ENCODE measurements around the gene ERG. TPM values are rescaled to one million over a fixed set of nuclear protein-coding genes. Genes with fewer than 3 reads are reported as not detected.

Gene ERG
- total RNA-seq, 6 experiments from 2014 or later, result 3.1 to 6.4 (median 5.2) TPM

GRCh38 chr21:38334866-38335265, 163.4 kb downstream of the ERG start:
- peaks cover 0 to 17% (median 6%) of the 10 kb centered on the region in 4 donors for H3K4me1 ChIP-seq
- TF ChIP-seq CTCF (IDR thresholded peaks at IDR 0.05) (no peak), POLR2A (IDR thresholded peaks at IDR 0.05) (no peak)
- intact Hi-C loops (cut with DNase I), result no loop called here
- H3K9me3 ChIP-seq, result no peaks in the 10 kb centered on the region
- no peaks in the 10 kb centered on the region for H3K27me3 ChIP-seq
- H3K36me3 ChIP-seq, result no peaks in the 10 kb centered on the region
- WGBS (ENCODE audit: insufficient coverage, low coverage, low lambda C conversion rate, missing lambda C conversion rate), result 43% methylated on average over 3 of the region's 8 CpGs
- peak; percentile 82 to 90 (median 86) for DNase-seq
- no peak overlapping the region for H3K4me3 ChIP-seq
- no peak overlapping the region for H3K27ac ChIP-seq
- ATAC-seq, result peak; percentile 85 to 97 (median 90)

DNA sequence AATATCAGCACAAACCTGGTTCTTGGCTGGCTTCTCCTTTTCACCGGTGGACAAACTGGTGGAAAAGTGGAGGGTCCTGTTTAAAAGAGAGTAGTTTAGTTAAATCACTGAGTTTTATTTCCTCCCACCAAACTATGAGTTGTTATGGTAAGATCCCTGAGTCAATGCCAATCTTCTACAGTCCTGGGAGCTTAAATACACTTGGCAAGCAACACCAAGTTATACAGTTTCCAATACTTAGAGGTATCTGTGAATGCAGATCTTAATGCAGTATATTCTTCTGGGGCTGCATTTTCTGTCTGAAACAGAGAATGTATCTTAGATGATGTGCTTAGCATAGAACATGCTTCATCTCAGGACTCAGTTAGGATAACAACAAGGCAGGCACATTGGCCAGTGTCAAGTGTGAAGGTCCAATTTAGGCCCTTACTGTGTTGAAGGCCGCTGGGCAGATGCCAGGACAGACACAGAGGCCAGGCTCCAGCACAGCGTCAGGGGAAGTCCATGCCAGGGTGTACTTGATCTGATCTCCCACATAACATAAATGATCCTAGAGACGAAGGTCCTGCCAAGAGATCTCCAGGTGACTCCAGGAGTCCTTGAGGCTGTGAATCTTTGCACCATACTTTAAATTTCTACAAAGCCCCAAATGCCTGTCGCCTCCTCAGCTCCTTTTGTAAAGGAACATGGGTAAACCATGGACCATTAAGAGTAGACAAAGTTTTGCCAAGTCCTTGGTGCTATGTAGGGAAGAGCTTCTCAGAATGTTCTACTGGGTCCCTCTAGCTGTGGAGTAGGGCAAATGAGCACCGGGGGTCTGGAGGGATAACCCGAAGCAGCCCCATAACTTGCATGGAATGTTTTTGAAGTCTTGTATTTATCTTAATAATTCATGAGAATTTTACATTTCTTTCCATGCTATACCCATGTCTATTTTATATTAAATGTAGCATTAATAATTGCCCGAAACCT, 164.7 kb downstream of the ERG start:
- H3K9me3 ChIP-seq, result no peaks in the 10 kb centered on the region
- no peak overlapping the region for H3K4me3 ChIP-seq
- H3K4me1 ChIP-seq, result peaks cover 0 to 17% (median 6%) of the 10 kb centered on the region in 4 donors
- ATAC-seq, result peak; percentile 79 to 88 (median 82)
- no peaks in the 10 kb centered on the region for H3K27me3 ChIP-seq
- TF ChIP-seq CTCF (IDR thresholded peaks at IDR 0.05) (peak in 3 of 4 donors; percentile 18 to 39 (median 19)), POLR2A (IDR thresholded peaks at IDR 0.05) (no peak)
- intact Hi-C loops (cut with DNase I), result no loop called here
- H3K27ac ChIP-seq, result no peak overlapping the region
- no peaks in the 10 kb centered on the region for H3K36me3 ChIP-seq
- DNase-seq, result peak; percentile 76 to 85 (median 82)
- WGBS (ENCODE audit: insufficient coverage, low coverage, low lambda C conversion rate, missing lambda C conversion rate), result 58% methylated on average over 5 of the region's 8 CpGs

GRCh38 chr21:38330666-38331065, 167.6 kb downstream of the ERG start:
- no peak for DNase-seq
- no peaks in the 10 kb centered on the region for H3K27me3 ChIP-seq
- no peaks in the 10 kb centered on the region for H3K36me3 ChIP-seq
- H3K9me3 ChIP-seq, result no peaks in the 10 kb centered on the region
- no peak for ATAC-seq
- H3K27ac ChIP-seq, result no peak overlapping the region
- H3K4me1 ChIP-seq, result peaks cover 0 to 17% (median 8%) of the 10 kb centered on the region in 4 donors
- WGBS (ENCODE audit: insufficient coverage, low coverage, low lambda C conversion rate, missing lambda C conversion rate), result 87% methylated on average over 2 of the region's 2 CpGs
- intact Hi-C loops (cut with DNase I), result no loop called here
- no peak overlapping the region for H3K4me3 ChIP-seq
- no peak for TF ChIP-seq POLR2A (IDR thresholded peaks at IDR 0.05)

Small RNA genes lying within 50 kb of the gene (small RNA-seq; reads per million reads assigned to genes)
- gene SNRPGP13, result 0 reads per million in 2 experiments

Other genes with a start within 250 kb of the ERG start
- gene KCNJ15, start 241.5 kb downstream of the ERG start, total RNA-seq, result 1 to 10 TPM in 4 of 6 experiments, under 1 TPM in 2; 0.43 to 3.5 (median 1.1) TPM